ENCODE measurements around the gene ACADVL. TPM values are rescaled to one million over a fixed set of nuclear protein-coding genes. Genes with fewer than 3 reads are reported as not detected.

The ACADVL gene
- polyA plus RNA-seq, 3 donors, result 152 to 1,231 (median 154) TPM

GRCh38 chr17:7241090-7241733, 21.5 kb downstream of the ACADVL start:
- Histone ChIP-seq H3K27me3 (ENCODE audit: control insufficient read depth in 2 of 2, insufficient read depth in 2 of 2, low read length in 2 of 2) (no peaks in the 10 kb centered on the region), H3K4me2 (replicated peaks; ENCODE audit: extremely low read depth, low read length, poor library complexity, severe bottlenecking) (peak overlapping the region; percentile 100), H3K9ac (ENCODE audit: insufficient read depth, low read length, poor library complexity, severe bottlenecking) (peak overlapping the region; percentile 100), H3K36me3 (replicated peaks in 1 of 2; ENCODE audit: control insufficient read depth in 1 of 2, insufficient read depth in 2 of 2, low read length in 2 of 2) (peaks cover 31 to 34% of the 10 kb centered on the region in 2 donors), H3K4me3 (replicated peaks in 1 of 3; ENCODE audit: low read depth in 2 of 3, low read length in 3 of 3) (peak overlapping the region; percentile 95 to 100 (median 98)), H3K9me3 (replicated peaks in 1 of 2; ENCODE audit: control insufficient read depth in 1 of 2, insufficient read depth in 1 of 2, low read length in 2 of 2) (no peaks in the 10 kb centered on the region), H4K20me1 (ENCODE audit: insufficient read depth, low read length) (peaks cover 25% of the 10 kb centered on the region), H3K27ac (ENCODE audit: low read depth in 1 of 2, low read length in 2 of 2) (peak overlapping the region; percentile 99 to 100), H3K4me1 (ENCODE audit: control insufficient read depth in 1 of 2, insufficient read depth in 2 of 2, low read length in 2 of 2) (peaks cover 37 to 46% of the 10 kb centered on the region in 2 donors), H2AFZ (ENCODE audit: insufficient read depth, low read depth, low read length, poor library complexity, severe bottlenecking) (no peak overlapping the region), H3K79me2 (ENCODE audit: insufficient read depth, low read length) (peaks cover 69% of the 10 kb centered on the region)
- intact Hi-C loops (cut with micrococcal nuclease), result no loop called here
- H3K27me3 Mint-ChIP-seq (ENCODE audit: low read depth in 3 of 3), result peaks cover 0 to 3% (median 0%) of the 10 kb centered on the region in 3 donors
- H3K27ac Mint-ChIP-seq, result peak overlapping the region; percentile 99 to 100 (median 100)
- peak overlapping the region; percentile 98 to 99 for H3K4me3 Mint-ChIP-seq
- peaks cover 39% of the 10 kb centered on the region for H3K4me1 Mint-ChIP-seq
- WGBS (ENCODE audit: insufficient coverage), result 20% methylated on average over 1 of the region's 9 CpGs
- peak in 1 of 3 donors; percentile 18 for DNase-seq
- peaks cover 35 to 59% of the 10 kb centered on the region in 2 donors for H3K36me3 Mint-ChIP-seq
- peaks cover 0 to 4% (median 0%) of the 10 kb centered on the region in 7 donors for H3K9me3 Mint-ChIP-seq
- no peak for TF ChIP-seq CTCF (IDR thresholded peaks at IDR 0.05)

GRCh38 chr17:7241783-7242716, 22.3 kb downstream of the ACADVL start, which contains the start of gene GABARAP:
GABARAP (minus strand) TSS chr17:7242449; CDS start chr17:7242330, 119 bp downstream.
- peak; percentile 92 to 96 (median 93) for DNase-seq
- under 1% methylated on average over 50 of the region's 62 CpGs for WGBS (ENCODE audit: insufficient coverage)
- Histone ChIP-seq H4K20me1 (ENCODE audit: insufficient read depth, low read length) (peaks cover 17% of the 10 kb centered on the region), H3K27me3 (ENCODE audit: control insufficient read depth in 2 of 2, insufficient read depth in 2 of 2, low read length in 2 of 2) (no peaks in the 10 kb centered on the region), H3K36me3 (replicated peaks in 1 of 2; ENCODE audit: control insufficient read depth in 1 of 2, insufficient read depth in 2 of 2, low read length in 2 of 2) (peaks cover 31 to 34% of the 10 kb centered on the region in 2 donors), H3K79me2 (ENCODE audit: insufficient read depth, low read length) (peaks cover 69% of the 10 kb centered on the region), H3K9me3 (replicated peaks in 1 of 2; ENCODE audit: control insufficient read depth in 1 of 2, insufficient read depth in 1 of 2, low read length in 2 of 2) (no peaks in the 10 kb centered on the region), H2AFZ (ENCODE audit: insufficient read depth, low read depth, low read length, poor library complexity, severe bottlenecking) (peak within 1 kb of the TSS; percentile 84), H3K4me3 (replicated peaks in 1 of 3; ENCODE audit: low read depth in 2 of 3, low read length in 3 of 3) (peak within 1 kb of the TSS; percentile 95 to 100 (median 98)), H3K27ac (ENCODE audit: low read depth in 1 of 2, low read length in 2 of 2) (peak within 1 kb of the TSS; percentile 99 to 100), H3K9ac (ENCODE audit: insufficient read depth, low read length, poor library complexity, severe bottlenecking) (peak within 1 kb of the TSS; percentile 100), H3K4me1 (ENCODE audit: control insufficient read depth in 1 of 2, insufficient read depth in 2 of 2, low read length in 2 of 2) (peaks cover 30 to 37% of the 10 kb centered on the region in 2 donors), H3K4me2 (replicated peaks; ENCODE audit: extremely low read depth, low read length, poor library complexity, severe bottlenecking) (peak within 1 kb of the TSS; percentile 100)
- TF ChIP-seq CTCF (IDR thresholded peaks at IDR 0.05), result no peak
- Mint-ChIP-seq H3K36me3 (peaks cover 35 to 59% of the 10 kb centered on the region in 2 donors), H3K27ac (peak within 1 kb of the TSS; percentile 99 to 100 (median 100)), H3K9me3 (peaks cover 0 to 4% (median 0%) of the 10 kb centered on the region in 7 donors), H3K4me1 (peaks cover 31% of the 10 kb centered on the region), H3K27me3 (ENCODE audit: low read depth in 3 of 3) (peaks cover 0 to 3% (median 0%) of the 10 kb centered on the region in 3 donors), H3K4me3 (peak within 1 kb of the TSS; percentile 98 to 99)
- intact Hi-C loops (cut with micrococcal nuclease), result loop anchor here in 1 of 2 donors (1.0 kb wide), 1 partner anchor 9 kb away; the partner anchor contains the start of gene CTDNEP1

All from CD14-positive monocyte (primary cell).